Transverse colon (tissue), 3 donors: ENCODE measurements around the gene KRTAP10-3.

Experiments used
- EP300 ChIP-seq: sonication (generic); formaldehyde crosslinking; IDR thresholded peaks from one replicate; pipeline ENCODE4 v1.6.1; 2017; ENCODE audit warnings: antibody characterized with exemption, low read depth
- POLR2A ChIP-seq: fragments of 450-650 bp; IDR thresholded peaks from one replicate; pipeline ENCODE4 v1.6.1; 2016; ENCODE audit warnings: antibody characterized with exemption, mild to moderate bottlenecking, moderate library complexity
- POLR2AphosphoS5 ChIP-seq, 3 donors: sonication (generic); formaldehyde crosslinking; IDR thresholded peaks; one replicate each; pipeline ENCODE4 v1.6.1; 2016; ENCODE audit warnings: antibody characterized with exemption in 3 of 3

GRCh38 chr21:44515359-44516165, 43.0 kb downstream of the KRTAP10-3 start:
- TF ChIP-seq EP300 (no peak), POLR2A (no peak), POLR2AphosphoS5 (IDR thresholded peaks at IDR 0.05) (no peak)
